Neural progenitor cell (in vitro differentiated cells): ENCODE measurements around the gene CHPF2. TPM values are rescaled to one million over a fixed set of nuclear protein-coding genes. Genes with fewer than 3 reads are reported as not detected.

Source experiments
- DNase-seq: peaks from one replicate; pipeline ENCODE4 v3.0.0-alpha.2; 2016; ENCODE audit warnings: low spot score
- H2AFZ ChIP-seq: fragments of 200-600 bp; sonication (generic); replicated peaks from 2 replicates; pipeline ENCODE4 v1.6.1; 2016; ENCODE audit warnings: antibody characterized with exemption
- H3F3A ChIP-seq: fragments of 200-600 bp; sonication (generic); 2 replicates; pipeline ENCODE4 v1.6.1; 2016; ENCODE audit warnings: antibody characterized with exemption, low read depth
- H3K27ac ChIP-seq: fragments of 200-600 bp; sonication (generic); 2 replicates; pipeline ENCODE4 v1.5.1; 2016; ENCODE audit warnings: mild to moderate bottlenecking
- H3K27me3 ChIP-seq: fragments of 200-600 bp; sonication (generic); 2 replicates; pipeline ENCODE4 v1.6.1; 2016; ENCODE audit warnings: mild to moderate bottlenecking, moderate library complexity
- H3K36me3 ChIP-seq: fragments of 200-600 bp; sonication (generic); 2 replicates; pipeline ENCODE4 v1.5.1; 2016
- H3K4me1 ChIP-seq: fragments of 200-600 bp; sonication (generic); 2 replicates; pipeline ENCODE4 v1.6.1; 2016; ENCODE audit warnings: mixed run types
- H3K4me2 ChIP-seq: fragments of 200-600 bp; sonication (generic); 2 replicates; pipeline ENCODE4 v1.6.1; 2016
- H3K4me3 ChIP-seq: fragments of 200-600 bp; sonication (generic); 2 replicates; pipeline ENCODE4 v1.5.1; 2016
- H3K79me2 ChIP-seq: fragments of 200-600 bp; sonication (generic); 2 replicates; pipeline ENCODE4 v1.6.1; 2016; ENCODE audit warnings: low read depth
- H3K9ac ChIP-seq: fragments of 200-600 bp; sonication (generic); 2 replicates; pipeline ENCODE4 v1.6.1; 2016
- H3K9me3 ChIP-seq: fragments of 200-600 bp; sonication (generic); 2 replicates; pipeline ENCODE4 v1.5.1; 2016; ENCODE audit warnings: low read depth
- H4K20me1 ChIP-seq: fragments of 200-600 bp; sonication (generic); 2 replicates; pipeline ENCODE4 v1.6.1; 2016; ENCODE audit warnings: low read depth
- H3K27ac Mint-ChIP-seq: 3 replicates; pipeline ENCODE4 v1.8.0; 2021; ENCODE audit warnings: mixed read lengths
- H3K27me3 Mint-ChIP-seq: 2 replicates; pipeline ENCODE4 v1.8.0; 2022; ENCODE audit warnings: low read depth, mild to moderate bottlenecking, inconsistent platforms, moderate library complexity, mixed read lengths; ENCODE audit not compliant: insufficient read depth
- H3K36me3 Mint-ChIP-seq: 3 replicates; pipeline ENCODE4 v1.8.0; 2021; ENCODE audit warnings: mixed read lengths
- H3K4me1 Mint-ChIP-seq: 3 replicates; pipeline ENCODE4 v1.8.0; 2021; ENCODE audit warnings: mixed read lengths
- H3K4me3 Mint-ChIP-seq: 3 replicates; pipeline ENCODE4 v1.8.0; 2021; ENCODE audit warnings: mild to moderate bottlenecking, moderate library complexity, mixed read lengths
- H3K9me3 Mint-ChIP-seq: 3 replicates; pipeline ENCODE4 v1.8.0; 2020; ENCODE audit warnings: mixed read lengths
- CTCF ChIP-seq: fragments of 200-600 bp; sonication (generic); IDR thresholded peaks from 2 replicates; pipeline ENCODE4 v1.5.1; 2017; ENCODE audit warnings: antibody characterized with exemption, mild to moderate bottlenecking
- EZH2 ChIP-seq: fragments of 200-600 bp; sonication (generic); IDR thresholded peaks from 2 replicates; pipeline ENCODE4 v1.6.1; 2017; ENCODE audit warnings: antibody characterized with exemption, mild to moderate bottlenecking, moderate library complexity
- EZH2phosphoT487 ChIP-seq: fragments of 200-600 bp; sonication (generic); IDR thresholded peaks from 2 replicates; pipeline ENCODE4 v1.6.1; 2017; ENCODE audit warnings: antibody characterized with exemption
- total RNA-seq: library from RNA; depleted of rRNA; stranded (reverse); fragments of >200 nt; gene quantifications from 2 replicates; pipeline ENCODE4 v1.2.3, GENCODE V29; 2015; ENCODE audit warnings: low replicate concordance

Gene CHPF2
- total RNA-seq, 1 donor from 2014 or later = 8.8 TPM

GRCh38 chr7:151186640-151187408 lies 45.5 kb upstream of the CHPF2 start, which contains the start of gene ASB10:
Gene ASB10 (minus strand): TSS chr7:151187250. CDS start chr7:151187130, 120 bp downstream.
- H3K36me3 Mint-ChIP-seq = no peaks in the 10 kb centered on the region
- no peak within 1 kb of the TSS for H3K4me2 ChIP-seq
- no peak within 1 kb of the TSS for H3K4me3 ChIP-seq
- no peak within 1 kb of the TSS for H2AFZ ChIP-seq
- H3F3A ChIP-seq = no peaks in the 10 kb centered on the region
- no peak for DNase-seq
- H4K20me1 ChIP-seq = no peaks in the 10 kb centered on the region
- no peaks in the 10 kb centered on the region for H3K36me3 ChIP-seq
- H3K79me2 ChIP-seq = no peaks in the 10 kb centered on the region
- H3K4me1 Mint-ChIP-seq = no peaks in the 10 kb centered on the region
- no peaks in the 10 kb centered on the region for H3K9me3 ChIP-seq
- H3K4me3 Mint-ChIP-seq = no peak within 1 kb of the TSS
- no peak within 1 kb of the TSS for H3K9ac ChIP-seq
- no peaks in the 10 kb centered on the region for H3K4me1 ChIP-seq
- H3K9me3 Mint-ChIP-seq = no peaks in the 10 kb centered on the region
- no peak for TF ChIP-seq EZH2
- TF ChIP-seq CTCF = no peak
- TF ChIP-seq EZH2phosphoT487 = no peak
- no peak within 1 kb of the TSS for H3K27ac Mint-ChIP-seq
- H3K27me3 ChIP-seq = peaks cover 10% of the 10 kb centered on the region
- H3K27me3 Mint-ChIP-seq = peaks cover 13% of the 10 kb centered on the region
- no peak within 1 kb of the TSS for H3K27ac ChIP-seq

- Histone ChIP-seq H3F3A (no peaks in the 10 kb centered on the region), H3K27me3 (peaks cover 10% of the 10 kb centered on the region), H3K9ac (no peak overlapping the region), H3K4me2 (no peak overlapping the region), H3K4me3 (no peak overlapping the region), H2AFZ (no peak overlapping the region), H3K27ac (no peak overlapping the region), H3K36me3 (no peaks in the 10 kb centered on the region), H4K20me1 (no peaks in the 10 kb centered on the region), H3K9me3 (no peaks in the 10 kb centered on the region), H3K79me2 (no peaks in the 10 kb centered on the region), H3K4me1 (no peaks in the 10 kb centered on the region)
- peaks cover 12% of the 10 kb centered on the region for H3K27me3 Mint-ChIP-seq
- no peaks in the 10 kb centered on the region for H3K4me1 Mint-ChIP-seq
- no peaks in the 10 kb centered on the region for H3K36me3 Mint-ChIP-seq
- TF ChIP-seq EZH2phosphoT487 (no peak), CTCF (no peak), EZH2 (no peak)
- H3K9me3 Mint-ChIP-seq = no peaks in the 10 kb centered on the region
- H3K27ac Mint-ChIP-seq = no peak overlapping the region
- no peak for DNase-seq
- no peak overlapping the region for H3K4me3 Mint-ChIP-seq
Measured at GRCh38 chr7:151187409-151188251, 44.7 kb upstream of the CHPF2 start.

GRCh38 chr7:151188252-151188542 lies 44.1 kb upstream of the CHPF2 start:
- Histone ChIP-seq H3K4me1 (no peaks in the 10 kb centered on the region), H2AFZ (no peak overlapping the region), H3K27me3 (peaks cover 10% of the 10 kb centered on the region), H3K79me2 (no peaks in the 10 kb centered on the region), H3K4me2 (no peak overlapping the region), H3K4me3 (no peak overlapping the region), H3F3A (no peaks in the 10 kb centered on the region), H3K9me3 (no peaks in the 10 kb centered on the region), H3K9ac (no peak overlapping the region), H3K36me3 (no peaks in the 10 kb centered on the region), H3K27ac (no peak overlapping the region), H4K20me1 (no peaks in the 10 kb centered on the region)
- no peak overlapping the region for H3K27ac Mint-ChIP-seq
- TF ChIP-seq EZH2phosphoT487 (no peak), CTCF (no peak), EZH2 (no peak)
- H3K4me1 Mint-ChIP-seq = no peaks in the 10 kb centered on the region
- no peaks in the 10 kb centered on the region for H3K9me3 Mint-ChIP-seq
- peaks cover 18% of the 10 kb centered on the region for H3K27me3 Mint-ChIP-seq
- no peak overlapping the region for H3K4me3 Mint-ChIP-seq
- DNase-seq = no peak
- H3K36me3 Mint-ChIP-seq = no peaks in the 10 kb centered on the region
